Ishikawa (cell line): ENCODE data around the gene GLIS1.

Source experiments
- CEBPB ChIP-seq: IDR thresholded peaks from 2 replicates; pipeline ENCODE4 v1.6.1; 2012
- CREB1 ChIP-seq: IDR thresholded peaks from 2 replicates; pipeline ENCODE4 v1.6.1; 2012; ENCODE audit warnings: low read depth
- EP300 ChIP-seq: IDR thresholded peaks from 2 replicates; pipeline ENCODE4 v1.6.1; 2012; ENCODE audit warnings: borderline replicate concordance
- NFIC ChIP-seq: IDR thresholded peaks from 2 replicates; pipeline ENCODE4 v1.6.1; 2012
- RAD21 ChIP-seq: IDR thresholded peaks from 2 replicates; pipeline ENCODE4 v1.6.1; 2012; ENCODE audit warnings: low read depth
- REST ChIP-seq: IDR thresholded peaks from 2 replicates; pipeline ENCODE4 v1.6.1; 2012; ENCODE audit warnings: low read depth, mild to moderate bottlenecking
- TAF1 ChIP-seq: IDR thresholded peaks from 2 replicates; pipeline ENCODE4 v1.6.1; 2012; ENCODE audit warnings: low read depth, mild to moderate bottlenecking
- TEAD4 ChIP-seq: IDR thresholded peaks from 2 replicates; pipeline ENCODE4 v1.6.1; 2012
- YY1 ChIP-seq: IDR thresholded peaks from 2 replicates; pipeline ENCODE4 v1.6.1; 2012; ENCODE audit warnings: low read depth
- ZBTB7A ChIP-seq: IDR thresholded peaks from 2 replicates; pipeline ENCODE4 v1.6.1; 2012; ENCODE audit warnings: low read depth

- TF ChIP-seq EP300 (no peak), TEAD4 (no peak), TAF1 (no peak), YY1 (no peak), ZBTB7A (no peak), NFIC (no peak), RAD21 (no peak), CEBPB (no peak), CREB1 (no peak), REST (no peak)
These were observed 221.1 kb downstream of the GLIS1 start for GRCh38 chr1:53517821-53518352.
